ENCODE results near the gene SLC25A12. TPM values are rescaled to one million over a fixed set of nuclear protein-coding genes. Genes with fewer than 3 reads are reported as not detected.
"Not testable (repeated sequence)": the region's sequence is repeated elsewhere in the genome, so short reads cannot be mapped to it uniquely, and the experiment has no call there.

SLC25A12 gene
- 106 TPM for total RNA-seq
- long read RNA-seq, transcript SLC25A12-202 (18 exons, 2,979 nt) = major isoform, 90 of 109 reads
- long read RNA-seq, partial matches to known transcripts = 7 of 109 reads
- long read RNA-seq, other reads (novel, unspliced or antisense) = 12 of 109 reads

DNA sequence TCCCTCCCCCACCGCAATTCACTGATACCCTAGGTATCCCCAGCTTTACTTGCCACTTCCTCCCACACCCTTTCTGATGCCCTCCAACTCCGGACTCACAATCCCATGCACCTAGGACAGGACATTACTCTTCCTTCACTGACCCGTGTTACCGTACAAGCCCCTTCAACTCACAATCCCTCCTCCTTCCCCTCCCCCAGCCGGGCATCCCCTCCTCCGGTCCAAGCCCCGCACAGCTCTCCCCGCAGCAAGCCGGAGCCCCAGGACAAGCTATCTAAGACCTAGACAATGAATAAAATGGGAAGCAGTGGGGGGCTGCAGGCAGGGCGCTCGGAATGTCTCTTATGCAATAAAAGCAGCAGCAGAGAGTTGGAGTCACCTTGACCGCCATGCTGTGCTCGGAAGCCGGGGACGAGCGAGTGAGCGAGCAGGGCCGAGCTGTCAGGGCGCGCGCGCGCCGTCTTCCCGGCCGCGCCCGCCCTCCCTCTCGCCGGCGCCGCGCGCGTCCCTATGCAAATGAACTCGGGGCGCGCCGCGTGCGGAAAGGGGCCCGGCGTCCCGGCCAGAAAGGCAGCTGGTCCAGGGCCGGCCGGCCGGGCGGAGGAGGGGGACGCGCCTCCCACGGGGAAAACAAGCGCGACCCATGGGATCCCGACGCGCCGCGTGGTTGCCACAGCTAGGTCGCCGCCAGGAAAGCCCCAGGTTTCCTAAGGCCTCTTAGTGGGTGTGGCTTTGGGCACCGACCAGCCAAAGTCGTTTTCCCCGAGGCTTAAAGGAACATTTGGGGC lies at the start of gene SLC25A12:
SLC25A12 (minus strand) TSS at position 421 of the 788 bp plus-strand sequence; CDS start at position 391, 30 bp downstream.
- DNase-seq (ENCODE audit: missing footprints) = peak; percentile 95
- peak; percentile 98 for ATAC-seq
- intact Hi-C loops (cut with DNase I) = loop anchor here (5.0 kb wide), 1 partner anchor 42 kb away; no protein-coding TSS in a partner anchor

DNA sequence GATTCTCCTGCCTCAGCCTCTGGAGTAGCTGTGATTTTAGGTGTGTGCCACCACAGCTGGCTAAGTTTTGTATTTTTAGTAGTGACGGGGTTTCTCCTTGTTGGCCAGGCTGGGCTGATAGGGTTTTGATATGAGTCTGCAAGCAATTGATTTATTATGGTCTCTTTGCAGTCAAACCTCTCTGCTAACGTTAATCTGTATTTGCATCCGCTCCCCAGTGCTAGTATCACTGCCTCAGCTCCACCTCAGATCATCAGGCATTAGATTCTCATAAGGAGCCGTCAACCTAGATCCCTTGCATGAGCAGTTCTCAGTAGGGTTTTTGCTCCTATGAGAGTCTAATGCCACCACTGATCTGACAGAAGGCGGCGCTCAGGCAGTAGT lies 47.3 kb upstream of the SLC25A12 start:
- intact Hi-C loops (cut with DNase I) = no loop called here
- ATAC-seq (no peak), DNase-seq (ENCODE audit: missing footprints) (no peak)

DNA sequence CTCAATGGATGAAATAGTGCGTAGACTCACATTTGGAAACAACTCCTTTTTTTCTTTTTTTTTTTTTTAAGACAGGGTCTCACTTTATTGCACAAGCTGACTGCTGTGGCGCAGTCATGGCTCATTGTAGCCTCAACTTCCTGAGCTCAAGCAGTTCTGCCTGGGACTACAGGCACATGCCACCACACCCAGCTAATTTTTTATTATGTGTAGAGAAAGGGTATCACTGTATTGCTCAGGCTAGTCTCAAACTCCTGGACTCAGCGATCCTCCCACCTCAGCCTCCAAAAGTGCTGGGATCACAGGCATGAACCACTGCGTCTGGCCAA lies 45.7 kb upstream of the SLC25A12 start:
- DNase-seq (ENCODE audit: missing footprints) (no peak), ATAC-seq (no peak)
- intact Hi-C loops (cut with DNase I) = no loop called here

GRCh38 chr2:171939058-171939742 lies 45.2 kb upstream of the SLC25A12 start:
- intact Hi-C loops (cut with DNase I) = no loop called here
- ATAC-seq (no peak), DNase-seq (ENCODE audit: missing footprints) (no peak)

DNA sequence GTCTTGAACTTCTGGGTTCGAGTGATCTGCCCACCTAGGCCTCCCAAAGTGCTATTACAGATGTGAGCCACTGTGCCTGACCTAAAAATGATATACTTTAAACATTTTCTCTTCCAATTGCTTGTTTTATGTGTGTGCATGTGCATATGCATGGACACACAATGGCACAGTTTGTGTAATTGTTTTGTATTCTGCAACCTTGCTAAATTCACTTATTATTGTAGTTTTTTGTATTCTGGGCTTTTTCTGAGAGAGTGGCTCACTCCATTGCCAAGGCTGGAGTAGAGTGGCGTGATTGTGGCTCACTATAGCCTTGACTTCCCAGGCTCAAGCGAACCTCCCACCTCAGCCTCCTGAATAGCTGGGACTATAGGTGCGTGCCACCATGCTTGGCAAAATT lies 36.3 kb upstream of the SLC25A12 start:
- intact Hi-C loops (cut with DNase I) = no loop called here
- no peak for ATAC-seq
- DNase-seq (ENCODE audit: missing footprints) = no peak

GRCh38 chr2:171924170-171924942 lies 30.3 kb upstream of the SLC25A12 start:
- DNase-seq (ENCODE audit: missing footprints) (no peak), ATAC-seq (no peak)
- intact Hi-C loops (cut with DNase I) = no loop called here

GRCh38 chr2:171923206-171923605 lies 29.2 kb upstream of the SLC25A12 start:
- DNase-seq (ENCODE audit: missing footprints) = no peak
- ATAC-seq = no peak
- intact Hi-C loops (cut with DNase I) = no loop called here

GRCh38 chr2:171922230-171923022 lies 28.4 kb upstream of the SLC25A12 start, which contains the start of gene HAT1:
Gene HAT1 (plus strand): TSS chr2:171922461. CDS start chr2:171922501, 40 bp downstream.
- ATAC-seq (peak; percentile 99), DNase-seq (ENCODE audit: missing footprints) (peak; percentile 98)
- intact Hi-C loops (cut with DNase I) = no loop called here

DNA sequence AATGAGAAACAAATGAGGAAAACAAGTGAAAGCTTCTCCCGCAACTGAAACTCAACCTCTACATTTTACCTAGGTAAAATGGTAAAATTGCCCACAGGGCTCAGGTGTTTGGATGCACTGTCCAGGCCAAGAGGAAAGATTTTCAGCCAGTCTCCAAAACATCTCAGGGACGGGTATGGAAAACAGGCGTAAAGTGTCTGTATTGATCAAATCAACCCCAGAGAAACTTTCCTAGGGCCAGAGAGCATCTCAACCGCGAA lies 27.9 kb upstream of the SLC25A12 start:
- intact Hi-C loops (cut with DNase I) = no loop called here
- ATAC-seq = no peak

DNA sequence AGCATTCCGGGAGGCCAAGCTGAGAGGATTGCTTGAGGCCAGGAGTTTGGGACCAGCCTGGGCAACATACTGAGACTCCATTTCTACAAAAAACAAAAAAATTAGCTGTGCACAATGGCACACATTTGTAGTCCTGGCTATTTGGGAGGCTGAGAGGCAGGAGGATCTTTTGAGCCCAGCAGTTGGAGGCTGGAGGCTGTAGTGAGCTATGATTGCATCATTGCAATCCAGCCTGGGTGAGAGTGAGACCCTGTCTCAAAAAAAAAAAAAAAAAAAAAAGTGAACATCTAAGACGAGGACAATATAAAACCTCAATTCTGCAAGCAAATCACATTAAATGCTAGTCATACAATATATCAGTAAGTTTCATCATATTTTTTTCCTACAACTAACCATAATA lies 25.4 kb upstream of the SLC25A12 start:
- no peak for DNase-seq (ENCODE audit: missing footprints)
- ATAC-seq = no peak
- intact Hi-C loops (cut with DNase I) = no loop called here

More for the DNA sequence above, 27.9 kb upstream of the SLC25A12 start:
- DNase-seq (ENCODE audit: missing footprints) = no peak

- intact Hi-C loops (cut with DNase I) = no loop called here
These were observed 19.5 kb upstream of the SLC25A12 start for GRCh38 chr2:171913517-171913916.

DNA sequence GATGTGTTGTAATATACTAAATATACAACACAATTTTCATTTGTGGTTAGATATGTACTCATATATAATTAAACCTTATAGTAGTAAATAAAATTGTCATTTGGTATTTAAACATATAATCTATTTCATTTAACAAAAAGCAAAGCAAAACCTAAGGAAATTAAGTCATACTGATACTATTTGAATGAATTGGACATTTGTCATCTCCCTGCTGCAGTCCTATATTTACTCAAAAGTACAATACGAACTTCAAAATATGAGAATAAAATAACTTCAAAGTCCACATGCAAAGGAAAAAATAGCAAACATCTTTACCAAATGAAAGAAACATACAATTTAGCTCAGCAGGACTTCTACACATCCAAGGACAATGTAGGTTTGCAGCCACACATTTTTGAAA lies 16.4 kb upstream of the SLC25A12 start:
- ATAC-seq = no peak
- intact Hi-C loops (cut with DNase I) = no loop called here
- DNase-seq (ENCODE audit: missing footprints) = no peak

More at GRCh38 chr2:171913517-171913916, 19.5 kb upstream of the SLC25A12 start:
- no peak for ATAC-seq
- no peak for DNase-seq (ENCODE audit: missing footprints)

- intact Hi-C loops (cut with DNase I) = no loop called here
- ATAC-seq (no peak), DNase-seq (ENCODE audit: missing footprints) (no peak)
These were observed 15.2 kb upstream of the SLC25A12 start for GRCh38 chr2:171909266-171909665.

- ATAC-seq (no peak), DNase-seq (ENCODE audit: missing footprints) (no peak)
- intact Hi-C loops (cut with DNase I) = no loop called here
These were observed 14.2 kb upstream of the SLC25A12 start for GRCh38 chr2:171908235-171908634.

GRCh38 chr2:171902840-171903420 lies 8.9 kb upstream of the SLC25A12 start:
- intact Hi-C loops (cut with DNase I) = no loop called here
- ATAC-seq (no peak), DNase-seq (ENCODE audit: missing footprints) (no peak)

- intact Hi-C loops (cut with DNase I); ATAC-seq; DNase-seq (ENCODE audit: missing footprints): not testable (repeated sequence)
These were observed 5.7 kb upstream of the SLC25A12 start for GRCh38 chr2:171899623-171900282.

GRCh38 chr2:171895786-171896185 lies 1.7 kb upstream of the SLC25A12 start:
- no peak for DNase-seq (ENCODE audit: missing footprints)
- intact Hi-C loops (cut with DNase I) = no loop called here
- no peak for ATAC-seq

DNA sequence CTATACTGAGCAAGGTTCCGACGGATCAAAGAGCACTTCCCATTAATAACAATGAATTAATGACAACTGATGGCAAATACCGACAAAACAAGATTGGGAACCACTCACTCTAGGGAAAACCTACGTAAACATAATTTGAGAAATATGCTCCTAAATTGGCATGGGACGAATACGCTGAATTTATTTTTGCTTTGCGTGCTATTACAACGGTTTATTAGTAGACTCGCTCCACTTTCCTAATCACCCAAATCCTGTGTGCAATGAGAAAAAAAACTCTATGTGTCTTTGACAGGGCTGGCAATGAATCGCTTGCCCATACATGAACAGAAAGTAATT lies 536 bp upstream of the SLC25A12 start:
- intact Hi-C loops (cut with DNase I) = loop anchor here (5.0 kb wide), 1 partner anchor 42 kb away; no protein-coding TSS in a partner anchor
- DNase-seq (ENCODE audit: missing footprints) = no peak
- ATAC-seq = no peak

Data from Right ventricle myocardium inferior (tissue), 1 donor.